GM19455 (cell line): ENCODE results near the gene IGLL1.
"Not testable (repeated sequence)": the region's sequence is repeated elsewhere in the genome, so short reads cannot be mapped to it uniquely, and the experiment has no call there.

Experiments used
- ATAC-seq: cut with Tn5 transposase; IDR thresholded peaks from one replicate; pipeline ENCODE4 v1.9.1; 2021; ENCODE audit not compliant: unreplicated experiment

Gene IGLL1

GRCh38 chr22:23591846-23592245 is 11.8 kb upstream of the IGLL1 start:
- no peak for ATAC-seq

GRCh38 chr22:23591201-23591791 is 11.2 kb upstream of the IGLL1 start:
- ATAC-seq, result no peak

DNA sequence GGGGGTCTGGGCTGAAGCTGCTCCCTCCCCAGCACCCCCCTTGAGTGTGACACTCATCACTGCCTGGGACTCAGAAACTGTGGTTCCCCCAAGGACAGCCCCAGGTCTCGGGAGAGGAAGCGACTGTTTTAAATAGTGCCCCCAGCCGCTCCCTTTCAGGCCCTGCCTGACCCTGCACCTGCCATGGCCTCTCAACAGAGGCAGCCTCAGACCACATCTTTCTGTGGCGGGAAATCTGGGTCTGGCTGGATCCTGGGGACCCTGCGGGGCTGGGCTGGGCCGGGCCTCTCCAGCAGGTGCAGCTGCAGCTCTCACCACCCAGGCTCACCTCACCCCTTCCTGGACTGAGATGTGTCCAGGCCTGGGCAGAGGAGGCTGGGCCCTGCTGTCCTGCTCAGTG is 3.7 kb upstream of the IGLL1 start:
- no peak for ATAC-seq

DNA sequence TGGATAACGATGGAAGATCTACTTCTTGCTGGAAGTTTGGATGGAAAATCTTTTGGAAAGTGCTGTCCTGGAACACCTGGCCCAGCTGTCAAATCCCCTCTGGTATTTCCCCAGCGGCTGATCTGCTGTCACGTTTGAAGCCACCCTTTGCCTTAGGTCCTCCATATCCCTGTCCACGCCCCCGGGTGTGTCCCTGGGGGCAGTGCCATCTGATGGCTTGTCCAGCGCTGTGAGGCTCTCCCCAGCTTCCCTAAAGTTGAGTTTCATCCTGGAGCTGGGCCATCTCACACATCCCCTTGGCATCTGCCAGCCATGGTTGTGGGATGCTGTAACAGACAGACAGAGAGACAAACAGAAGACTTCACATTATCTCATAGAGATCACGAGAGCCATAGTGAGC is 3.1 kb upstream of the IGLL1 start:
- no peak for ATAC-seq

DNA sequence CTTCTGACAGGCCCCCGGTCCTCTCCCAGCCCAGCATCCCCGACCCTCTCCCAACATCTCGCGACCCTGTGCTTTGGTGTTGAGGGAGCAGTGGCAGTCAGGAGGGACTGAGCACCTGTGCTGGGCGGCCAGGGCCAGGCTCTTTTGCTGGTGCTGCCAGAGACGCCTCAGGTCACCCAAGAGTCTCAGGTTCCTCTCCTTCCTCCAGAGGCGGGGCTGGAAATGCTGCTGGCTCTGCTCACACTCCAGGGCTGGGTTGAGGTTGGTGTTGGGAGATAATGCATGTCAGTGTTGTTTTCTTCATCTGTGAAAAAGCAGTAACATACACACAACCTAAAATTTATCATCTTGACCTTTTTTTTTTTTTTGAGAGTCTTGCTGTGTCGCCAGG is 1.2 kb upstream of the IGLL1 start:
- ATAC-seq, result no peak

DNA sequence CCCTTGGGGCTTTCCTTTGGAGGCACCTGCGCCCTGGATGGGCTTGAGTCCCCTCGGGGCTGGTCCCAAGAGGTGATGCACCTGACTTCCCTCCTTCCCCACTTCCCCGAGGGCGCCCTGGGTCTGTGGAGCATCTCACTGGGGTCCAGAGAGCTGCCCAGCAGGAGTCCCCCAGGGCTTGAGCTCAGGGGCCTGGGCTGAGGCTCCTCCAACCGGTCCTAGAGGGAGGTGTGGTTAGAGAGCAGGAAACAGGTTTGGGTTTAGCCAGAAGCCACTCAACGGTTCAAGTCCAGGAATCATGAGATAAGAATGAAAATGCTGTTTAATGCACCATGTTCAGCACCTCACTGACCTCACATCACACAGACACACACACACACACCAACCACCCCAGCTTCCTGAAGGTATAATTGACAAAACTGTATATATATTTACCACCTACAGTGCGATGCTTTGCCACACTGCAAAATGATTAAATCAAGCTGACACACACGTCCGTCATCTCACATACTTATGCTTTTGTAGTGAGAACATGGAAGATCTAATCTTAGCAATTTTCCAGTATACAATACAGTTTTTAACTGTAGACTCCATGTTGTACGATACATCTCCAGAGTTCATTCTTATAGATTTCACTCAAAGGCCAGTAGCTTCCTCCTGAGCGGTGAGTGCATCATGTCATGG is 628 bp upstream of the IGLL1 start:
- no peak for ATAC-seq

- ATAC-seq, result no peak
Observed at GRCh38 chr22:23579280-23579679, 810 bp downstream of the IGLL1 start.

GRCh38 chr22:23578306-23578705 is 1.8 kb downstream of the IGLL1 start:
- ATAC-seq, result no peak

DNA sequence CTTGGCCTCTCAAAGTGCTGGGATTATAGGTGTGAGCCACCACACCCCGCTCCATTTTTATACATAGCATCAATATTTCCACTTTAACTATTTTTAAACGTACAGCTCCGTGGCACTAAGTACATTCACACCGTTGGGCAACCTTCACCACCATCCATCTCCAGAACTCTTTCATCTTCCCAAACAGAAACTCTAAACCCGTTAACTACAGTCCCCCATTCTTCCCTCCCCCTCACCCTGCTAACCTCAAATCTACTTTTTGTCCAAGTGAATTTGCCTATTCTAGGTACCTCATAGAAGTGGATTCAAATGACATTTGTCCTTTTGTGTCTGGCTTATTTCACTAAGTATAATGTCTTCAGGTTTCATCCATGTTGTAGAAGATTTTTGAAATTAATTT is 3.4 kb downstream of the IGLL1 start:
- no peak for ATAC-seq

DNA sequence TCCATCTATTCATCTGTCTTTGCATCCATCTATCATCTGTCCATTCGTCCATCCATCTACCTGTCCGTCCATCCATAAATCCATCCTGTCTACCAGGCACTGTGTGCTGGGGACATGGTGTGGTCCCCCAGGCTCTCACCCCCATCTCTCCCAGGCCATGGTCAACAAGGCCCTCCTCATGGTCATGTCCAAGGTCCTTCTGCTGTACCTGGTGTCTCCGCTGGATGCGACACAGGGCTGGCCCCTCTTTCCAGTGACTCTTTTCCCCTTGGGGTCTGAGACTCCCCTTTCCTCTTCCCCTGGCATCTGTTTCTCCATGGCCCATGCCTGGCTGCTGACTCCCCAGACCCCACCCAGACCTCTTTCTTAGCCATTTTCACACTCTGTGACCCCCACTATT is 4.5 kb downstream of the IGLL1 start:
- no peak for ATAC-seq

DNA sequence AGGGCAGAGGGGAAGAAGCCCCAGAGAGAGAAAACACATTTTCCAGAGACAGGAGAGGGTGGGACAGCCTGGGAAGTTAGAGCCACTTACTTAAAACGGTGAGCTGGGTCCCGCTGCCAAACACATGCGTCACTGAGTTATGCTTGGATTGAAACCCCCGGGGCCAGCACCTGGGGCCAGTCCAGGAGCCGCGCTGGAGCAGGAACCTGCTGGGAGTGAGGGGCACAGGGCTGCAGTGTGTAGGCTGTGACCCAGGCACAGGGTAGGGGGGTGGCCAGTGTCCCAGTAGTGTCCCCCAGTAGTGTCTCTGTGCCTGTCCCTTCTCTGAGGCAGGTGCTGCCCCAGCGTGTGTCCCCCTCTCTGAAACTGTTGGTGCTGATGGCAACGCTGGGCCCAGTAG is 5.2 kb downstream of the IGLL1 start:
- ATAC-seq, result no peak

DNA sequence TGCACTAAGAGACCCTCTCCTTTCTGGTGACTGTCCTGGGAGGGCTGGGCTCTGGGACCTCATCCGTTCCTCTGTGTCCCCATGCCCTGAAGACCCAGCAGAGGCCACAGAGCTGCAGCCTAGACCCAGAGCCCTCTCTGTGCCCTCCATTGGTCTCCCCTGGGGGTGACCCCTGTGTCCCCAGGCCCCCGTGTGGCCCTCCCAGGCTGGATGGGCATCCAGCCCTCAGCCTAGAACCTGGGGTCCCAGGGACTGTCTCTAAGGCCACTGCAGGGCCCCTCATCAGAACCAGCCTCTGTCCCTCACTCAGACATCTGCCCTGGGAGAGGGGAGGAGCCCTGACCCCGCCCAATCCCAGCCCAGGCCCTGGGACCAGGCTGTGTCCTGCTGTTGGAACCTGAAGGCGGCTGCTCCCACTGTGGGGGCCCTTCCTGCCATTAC is 5.7 kb downstream of the IGLL1 start:
- ATAC-seq, result no peak

- ATAC-seq, result not testable (repeated sequence)
Observed at GRCh38 chr22:23573701-23574235, 6.3 kb downstream of the IGLL1 start.

- ATAC-seq, result not testable (repeated sequence)
Observed at GRCh38 chr22:23573106-23573505, 7.0 kb downstream of the IGLL1 start.

- no peak for ATAC-seq
Observed at GRCh38 chr22:23571486-23571885, 8.6 kb downstream of the IGLL1 start.

DNA sequence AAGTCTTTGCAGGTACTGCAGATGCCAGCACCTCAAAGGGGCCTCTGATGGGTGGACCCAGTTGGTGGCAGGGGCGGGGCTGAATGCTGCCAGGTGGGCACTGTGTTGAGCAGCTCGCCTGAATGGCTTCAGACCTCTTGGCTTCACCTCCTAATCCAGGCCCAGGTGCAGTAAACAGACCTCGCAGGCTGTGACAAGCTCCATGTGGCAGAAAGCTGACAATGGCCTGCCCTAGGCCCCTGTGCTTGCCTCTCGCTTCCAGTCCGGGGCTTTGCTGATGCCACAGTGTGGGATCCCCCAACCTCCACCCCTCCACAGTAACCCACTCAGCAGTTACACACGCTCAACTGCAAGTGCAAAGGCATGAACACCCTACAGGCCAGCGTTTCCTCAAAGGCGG is 9.4 kb downstream of the IGLL1 start:
- ATAC-seq, result no peak

GRCh38 chr22:23569716-23570115 is 10.4 kb downstream of the IGLL1 start:
- no peak for ATAC-seq

- no peak for ATAC-seq
Observed at GRCh38 chr22:23569291-23569690, 10.8 kb downstream of the IGLL1 start.

- no peak for ATAC-seq
Observed at GRCh38 chr22:23566705-23567475, 13.2 kb downstream of the IGLL1 start.

- no peak for ATAC-seq
Observed at GRCh38 chr22:23565915-23566704, 14.0 kb downstream of the IGLL1 start.

- ATAC-seq, result no peak
Observed at GRCh38 chr22:23565305-23565914, 14.7 kb downstream of the IGLL1 start.
